Tibial artery (tissue), 4 donors: ENCODE measurements around the gene VDAC2.

ENCODE experiments used
- DNase-seq, 2 donors: peaks; one replicate each; pipeline ENCODE4 v3.0.0-alpha.2; 2019
- H3K27ac ChIP-seq, 2 donors: fragments of 200-600 bp; sonication (generic) in 1 of 2; 1 replicate in 1 of 2; 2 replicates in 1 of 2; pipeline ENCODE4 v1.5.1; 2018 to 2019; ENCODE audit warnings: mild to moderate bottlenecking in 1 of 2
- H3K27me3 ChIP-seq, 2 donors: fragments of 200-600 bp; sonication (generic) in 1 of 2; one replicate each; pipeline versions ENCODE4 v1.5.1 to v1.6.0; 2016 to 2019
- H3K36me3 ChIP-seq, 3 donors: fragments of 200-600 bp; sonication (generic) in 2 of 3; one replicate each; pipeline ENCODE4 v1.5.1; 2016 to 2019; ENCODE audit warnings: mild to moderate bottlenecking in 2 of 3
- H3K4me1 ChIP-seq, 4 donors: fragments of 200-600 bp; sonication (generic) in 2 of 4; 1 replicate in 3 of 4; 2 replicates in 1 of 4; pipeline ENCODE4 v1.5.1; 2016 to 2019
- H3K4me3 ChIP-seq, 2 donors: fragments of 200-600 bp; sonication (generic) in 1 of 2; 1 replicate in 1 of 2; 2 replicates in 1 of 2; pipeline ENCODE4 v1.5.1; 2018 to 2019; ENCODE audit warnings: mild to moderate bottlenecking in 2 of 2
- H3K9me3 ChIP-seq, 3 donors: fragments of 200-600 bp; sonication (generic) in 1 of 3; one replicate each; pipeline ENCODE4 v1.5.1; 2016 to 2019
- intact Hi-C: fragments of 100-400 bp; cut with DNase I; formaldehyde crosslinking; loops from one replicate; pipeline ENCODE4 v1.15.0; 2023; ENCODE audit warnings: low total_unique reads
- TF ChIP-seq, protein P1 (sequence below), 2 experiments: fragments of 200-600 bp in 1 of 2; fragments of 450-650 bp in 1 of 2; IDR thresholded peaks; one replicate each; pipeline ENCODE4 v1.5.1; 2017 to 2019; ENCODE audit warnings: antibody characterized with exemption in 2 of 2, mild to moderate bottlenecking in 1 of 2, moderate library complexity in 1 of 2

The VDAC2 gene

DNA sequence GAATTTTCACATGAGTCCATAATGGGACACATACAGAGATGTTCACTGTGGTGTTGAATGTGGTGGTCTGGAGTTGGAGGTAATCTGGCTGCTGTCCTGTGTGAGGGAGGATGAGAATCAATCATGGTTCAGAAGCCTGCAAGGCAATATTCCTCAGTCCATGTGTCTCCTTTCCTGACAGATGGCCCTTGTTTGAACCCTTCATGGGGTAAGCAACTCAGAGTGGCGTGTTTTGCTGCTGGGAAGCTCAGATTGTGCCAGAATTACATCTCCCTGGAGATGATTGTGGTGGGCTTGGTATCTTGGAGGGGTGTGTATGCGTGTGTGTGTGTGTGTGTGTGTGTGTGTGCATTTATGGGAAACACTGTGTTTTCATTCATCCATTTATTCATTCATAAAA is 69.6 kb downstream of the VDAC2 start:
- Histone ChIP-seq H3K27ac (no peak overlapping the region), H3K4me3 (no peak overlapping the region), H3K27me3 (peaks cover 0 to 5% of the 10 kb centered on the region in 2 donors), H3K4me1 (peaks cover 0 to 17% (median 10%) of the 10 kb centered on the region in 4 donors), H3K36me3 (no peaks in the 10 kb centered on the region), H3K9me3 (no peaks in the 10 kb centered on the region)
- DNase-seq, result no peak
- intact Hi-C loops, result no loop called here
- TF ChIP-seq, protein P1, sequence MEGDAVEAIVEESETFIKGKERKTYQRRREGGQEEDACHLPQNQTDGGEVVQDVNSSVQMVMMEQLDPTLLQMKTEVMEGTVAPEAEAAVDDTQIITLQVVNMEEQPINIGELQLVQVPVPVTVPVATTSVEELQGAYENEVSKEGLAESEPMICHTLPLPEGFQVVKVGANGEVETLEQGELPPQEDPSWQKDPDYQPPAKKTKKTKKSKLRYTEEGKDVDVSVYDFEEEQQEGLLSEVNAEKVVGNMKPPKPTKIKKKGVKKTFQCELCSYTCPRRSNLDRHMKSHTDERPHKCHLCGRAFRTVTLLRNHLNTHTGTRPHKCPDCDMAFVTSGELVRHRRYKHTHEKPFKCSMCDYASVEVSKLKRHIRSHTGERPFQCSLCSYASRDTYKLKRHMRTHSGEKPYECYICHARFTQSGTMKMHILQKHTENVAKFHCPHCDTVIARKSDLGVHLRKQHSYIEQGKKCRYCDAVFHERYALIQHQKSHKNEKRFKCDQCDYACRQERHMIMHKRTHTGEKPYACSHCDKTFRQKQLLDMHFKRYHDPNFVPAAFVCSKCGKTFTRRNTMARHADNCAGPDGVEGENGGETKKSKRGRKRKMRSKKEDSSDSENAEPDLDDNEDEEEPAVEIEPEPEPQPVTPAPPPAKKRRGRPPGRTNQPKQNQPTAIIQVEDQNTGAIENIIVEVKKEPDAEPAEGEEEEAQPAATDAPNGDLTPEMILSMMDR (IDR thresholded peaks at IDR 0.05), result no peak
